Bronchial epithelial cell (primary cell): ENCODE measurements around the gene TECTA. TPM values are rescaled to one million over a fixed set of nuclear protein-coding genes. Genes with fewer than 3 reads are reported as not detected.
A peak's percentile ranks its signal among the peaks of the same experiment; 100 is the strongest.

Source experiments
- DNase-seq: peaks from one replicate; pipeline ENCODE4 v3.0.0-alpha.2; 2010; ENCODE audit warnings: low read depth
- FAIRE-seq: peaks from 2 replicates; lab custom pipeline; 2011; peaks lifted over from hg19 to GRCh38; lab: Jason Lieb, UNC
- H3K27me3 ChIP-seq: 2 replicates; pipeline ENCODE4 v1.5.1; 2011; ENCODE audit warnings: low read length; ENCODE audit not compliant: control insufficient read depth, insufficient read depth
- H3K36me3 ChIP-seq: 2 replicates; pipeline ENCODE4 v1.5.1; 2011; ENCODE audit warnings: low read length; ENCODE audit not compliant: control insufficient read depth, insufficient read depth
- H3K4me3 ChIP-seq: 2 replicates; pipeline ENCODE4 v1.5.1; 2011; ENCODE audit warnings: mild to moderate bottlenecking, low read depth, low read length, control low read depth
- CTCF ChIP-seq: IDR thresholded peaks from 2 replicates; pipeline ENCODE4 v1.5.1; 2011; ENCODE audit warnings: mild to moderate bottlenecking, moderate library complexity, low read length, control low read depth, inconsistent platforms; ENCODE audit not compliant: insufficient read depth, severe bottlenecking
- total RNA-seq: library from RNA; depleted of rRNA; stranded (reverse); fragments of >200 nt; gene quantifications from 2 replicates; pipeline ENCODE4 v1.2.1, GENCODE V29; 2014

Gene TECTA
- total RNA-seq, 1 donor from 2014 or later = under 0.01 TPM

GRCh38 chr11:121138259-121138658 is 37.2 kb downstream of the TECTA start:
- DNase-seq = no peak
- Histone ChIP-seq H3K36me3 (no peaks in the 10 kb centered on the region), H3K4me3 (no peak overlapping the region), H3K27me3 (no peaks in the 10 kb centered on the region)
- no peak for TF ChIP-seq CTCF
- peak; percentile 18 for FAIRE-seq

- Histone ChIP-seq H3K36me3 (no peaks in the 10 kb centered on the region), H3K4me3 (no peak overlapping the region), H3K27me3 (no peaks in the 10 kb centered on the region)
- no peak for TF ChIP-seq CTCF
- FAIRE-seq (no peak), DNase-seq (no peak)
Observed at GRCh38 chr11:121140369-121140768, 39.3 kb downstream of the TECTA start.

GRCh38 chr11:121141066-121141465 is 40.0 kb downstream of the TECTA start:
- FAIRE-seq (no peak), DNase-seq (peak; percentile 61)
- Histone ChIP-seq H3K4me3 (no peak overlapping the region), H3K36me3 (no peaks in the 10 kb centered on the region), H3K27me3 (peaks cover 3% of the 10 kb centered on the region)
- no peak for TF ChIP-seq CTCF

- Histone ChIP-seq H3K27me3 (peaks cover 3% of the 10 kb centered on the region), H3K4me3 (no peak overlapping the region), H3K36me3 (no peaks in the 10 kb centered on the region)
- TF ChIP-seq CTCF = no peak
- DNase-seq (no peak), FAIRE-seq (no peak)
Observed at GRCh38 chr11:121143921-121144320, 42.9 kb downstream of the TECTA start.

- no peak for DNase-seq
- Histone ChIP-seq H3K4me3 (no peak overlapping the region), H3K27me3 (peaks cover 3% of the 10 kb centered on the region), H3K36me3 (no peaks in the 10 kb centered on the region)
- FAIRE-seq = no peak
- TF ChIP-seq CTCF = no peak
Observed at GRCh38 chr11:121144723-121145122, 43.7 kb downstream of the TECTA start.

GRCh38 chr11:121145826-121146225 is 44.8 kb downstream of the TECTA start:
- Histone ChIP-seq H3K36me3 (no peaks in the 10 kb centered on the region), H3K27me3 (peaks cover 3% of the 10 kb centered on the region), H3K4me3 (no peak overlapping the region)
- no peak for TF ChIP-seq CTCF
- FAIRE-seq = no peak
- no peak for DNase-seq
